Activated naive CD4-positive, alpha-beta T cell treated with anti-CD3 and anti-CD28 coated beads, Interleukin-2, amount 10 ng/mL, durations not matched to agents 7 days and 5 days (primary cell): ENCODE data around the gene SHB.

Experiments
- CTCF ChIA-PET: fragments of 350-600 bp; sonication (Branson Sonifier 250); formaldehyde crosslinking; loops from one replicate; lab custom pipeline; 2021; ENCODE audit warnings: antibody characterized with exemption; lab: Charles Lee
- DNase-seq: peaks from one replicate; pipeline ENCODE4 v3.0.0-alpha.2; 2020
- H3K27ac Mint-ChIP-seq: one replicate; pipeline ENCODE4 v1.8.0; 2021; ENCODE audit warnings: mild to moderate bottlenecking, moderate library complexity, mixed read lengths
- H3K27me3 Mint-ChIP-seq: one replicate; pipeline ENCODE4 v1.8.0; 2021; ENCODE audit warnings: mild to moderate bottlenecking, mixed read lengths
- H3K36me3 Mint-ChIP-seq: one replicate; pipeline ENCODE4 v1.8.0; 2021; ENCODE audit warnings: mixed read lengths
- H3K4me1 Mint-ChIP-seq: one replicate; pipeline ENCODE4 v1.8.0; 2021; ENCODE audit warnings: mixed read lengths
- H3K4me3 Mint-ChIP-seq: one replicate; pipeline ENCODE4 v1.8.0; 2021; ENCODE audit warnings: mild to moderate bottlenecking, moderate library complexity, mixed read lengths
- H3K9me3 Mint-ChIP-seq: one replicate; pipeline ENCODE4 v1.8.0; 2021; ENCODE audit warnings: mixed read lengths

The SHB gene

DNA sequence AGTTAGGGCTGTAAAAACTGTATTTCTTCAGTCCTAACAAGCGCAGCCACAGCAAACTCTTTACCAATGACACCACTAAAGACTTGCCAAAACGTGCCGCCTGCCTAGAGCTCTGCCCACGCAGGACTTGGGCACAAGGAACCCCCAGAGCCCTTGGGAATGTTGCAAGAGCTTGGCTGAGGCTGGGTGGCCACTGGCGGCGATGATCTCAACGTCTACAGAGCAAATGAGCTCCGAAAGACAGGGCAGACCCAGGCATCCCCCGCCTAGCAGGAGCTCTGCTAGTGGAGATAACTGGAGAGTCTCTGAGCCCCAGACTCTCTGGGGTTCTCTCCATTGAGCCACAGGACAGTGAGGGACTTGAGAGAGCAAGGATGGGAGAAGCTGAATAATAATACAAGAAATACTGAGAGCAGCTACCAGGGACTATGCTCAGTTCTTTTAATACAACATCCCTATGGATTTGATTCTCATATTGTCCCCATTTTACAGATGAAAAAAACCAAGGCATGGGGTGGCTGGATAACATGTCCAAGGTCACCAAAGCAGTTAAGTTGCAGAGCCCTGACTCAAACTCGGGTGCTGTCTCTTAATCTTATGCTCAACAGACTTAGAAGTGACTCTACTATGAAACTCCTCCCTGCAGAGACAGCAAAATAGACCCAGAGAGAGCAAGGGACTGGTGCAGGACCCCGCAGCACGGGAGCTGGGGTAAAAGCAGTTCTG is 32.5 kb downstream of the SHB start:
- Mint-ChIP-seq H3K36me3 (no peaks in the 10 kb centered on the region), H3K27me3 (peaks cover 14% of the 10 kb centered on the region), H3K27ac (no peak overlapping the region), H3K9me3 (no peaks in the 10 kb centered on the region), H3K4me3 (no peak overlapping the region), H3K4me1 (no peaks in the 10 kb centered on the region)
- CTCF ChIA-PET: no interaction called here
- no peak for DNase-seq

DNA sequence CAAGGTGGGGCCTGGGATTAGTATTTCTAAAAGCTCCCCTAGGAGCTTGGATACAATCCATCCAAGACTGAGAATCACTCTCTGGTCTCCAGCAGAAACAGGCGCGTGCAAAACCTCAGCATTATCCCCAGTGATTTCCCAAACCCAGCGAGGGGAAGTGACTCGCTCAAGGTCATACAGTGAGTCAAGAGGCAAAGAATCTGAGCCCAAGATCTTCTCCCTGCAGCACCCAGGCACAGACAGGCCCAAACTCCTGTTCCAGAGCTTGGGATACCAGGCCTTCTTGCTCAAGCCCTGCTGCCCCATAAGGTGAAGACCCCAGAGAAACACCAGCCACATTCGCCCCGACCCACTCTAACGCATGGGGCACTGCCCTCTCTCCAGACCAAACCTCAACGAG is 33.2 kb downstream of the SHB start:
- H3K36me3 Mint-ChIP-seq: no peaks in the 10 kb centered on the region
- H3K4me3 Mint-ChIP-seq: no peak overlapping the region
- no peaks in the 10 kb centered on the region for H3K9me3 Mint-ChIP-seq
- no peak for DNase-seq
- H3K27me3 Mint-ChIP-seq: peaks cover 14% of the 10 kb centered on the region
- no peaks in the 10 kb centered on the region for H3K4me1 Mint-ChIP-seq
- CTCF ChIA-PET: no interaction called here
- H3K27ac Mint-ChIP-seq: no peak overlapping the region

DNA sequence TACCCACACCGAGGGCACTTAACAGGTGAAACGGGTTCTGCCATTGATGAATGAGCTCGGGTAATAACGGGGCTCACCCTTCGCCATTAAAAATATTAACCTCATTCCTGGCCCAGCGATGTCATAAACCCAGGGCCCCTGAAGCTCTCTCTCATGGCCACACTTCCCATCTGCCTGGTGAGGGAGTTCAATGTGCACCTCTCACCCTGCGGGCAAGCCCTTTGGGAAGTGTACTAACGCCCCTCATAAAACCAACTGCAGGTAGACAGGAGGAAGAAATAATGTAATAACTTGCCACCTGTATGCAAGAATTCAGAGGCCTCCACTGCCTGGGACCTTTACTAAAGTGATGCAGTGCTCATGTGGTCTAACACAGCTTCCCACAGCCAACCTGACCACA is 35.1 kb downstream of the SHB start:
- no peaks in the 10 kb centered on the region for H3K36me3 Mint-ChIP-seq
- H3K27ac Mint-ChIP-seq: no peak overlapping the region

DNA sequence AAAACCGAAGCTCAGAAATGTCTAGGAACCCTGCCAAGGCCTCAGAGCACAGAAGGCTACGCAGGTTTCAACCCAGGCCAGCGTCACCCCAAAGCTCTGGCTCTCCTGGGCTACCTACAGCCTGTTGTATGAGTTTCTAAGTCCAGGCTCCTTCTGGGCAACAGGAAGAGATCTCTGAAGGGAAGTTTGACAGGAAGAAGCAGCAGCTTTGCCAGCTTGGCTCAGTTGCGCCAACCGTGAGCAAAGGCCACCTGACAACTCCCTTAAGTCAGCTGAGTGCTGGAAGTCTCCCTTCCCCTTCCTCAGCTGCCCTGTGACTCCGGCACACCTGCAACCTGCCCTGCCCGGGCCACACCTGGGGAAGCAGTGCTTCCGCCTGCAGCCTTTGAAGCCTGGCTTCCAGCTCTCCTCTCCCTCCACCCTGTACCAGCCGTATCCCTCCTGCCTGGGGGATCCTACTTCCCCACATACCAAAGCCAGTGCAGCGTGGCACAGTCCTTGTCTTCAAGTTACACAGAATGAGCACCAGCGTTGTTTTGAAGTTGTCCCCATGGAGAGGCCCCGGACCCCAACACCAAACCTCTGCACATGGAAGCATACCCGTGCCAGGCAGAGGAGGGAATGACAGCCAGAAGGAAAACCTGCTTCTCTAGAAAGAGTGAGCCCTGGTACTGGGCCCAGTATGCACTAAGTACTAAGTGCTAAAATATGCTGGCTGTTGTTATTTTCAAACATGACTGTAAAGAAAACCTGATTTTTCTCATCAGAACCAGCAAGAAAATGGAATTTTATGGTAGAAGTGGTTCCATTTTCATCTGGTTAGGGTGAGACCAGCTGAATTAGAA is 36.5 kb downstream of the SHB start:
- peaks cover 14% of the 10 kb centered on the region for H3K27me3 Mint-ChIP-seq
- no peaks in the 10 kb centered on the region for H3K36me3 Mint-ChIP-seq
- no peaks in the 10 kb centered on the region for H3K4me1 Mint-ChIP-seq
- no peak for DNase-seq
- H3K4me3 Mint-ChIP-seq: no peak overlapping the region
- no peak overlapping the region for H3K27ac Mint-ChIP-seq
- CTCF ChIA-PET: interaction anchor here (1.2 kb wide), 1 partner anchor 160 kb away, joined by 3 read pairs; no protein-coding TSS in a partner anchor
- no peaks in the 10 kb centered on the region for H3K9me3 Mint-ChIP-seq

More for the DNA sequence above, 35.1 kb downstream of the SHB start:
- Mint-ChIP-seq H3K4me3 (no peak overlapping the region), H3K9me3 (no peaks in the 10 kb centered on the region), H3K4me1 (no peaks in the 10 kb centered on the region), H3K27me3 (peaks cover 14% of the 10 kb centered on the region)
- CTCF ChIA-PET: no interaction called here
- DNase-seq: no peak

DNA sequence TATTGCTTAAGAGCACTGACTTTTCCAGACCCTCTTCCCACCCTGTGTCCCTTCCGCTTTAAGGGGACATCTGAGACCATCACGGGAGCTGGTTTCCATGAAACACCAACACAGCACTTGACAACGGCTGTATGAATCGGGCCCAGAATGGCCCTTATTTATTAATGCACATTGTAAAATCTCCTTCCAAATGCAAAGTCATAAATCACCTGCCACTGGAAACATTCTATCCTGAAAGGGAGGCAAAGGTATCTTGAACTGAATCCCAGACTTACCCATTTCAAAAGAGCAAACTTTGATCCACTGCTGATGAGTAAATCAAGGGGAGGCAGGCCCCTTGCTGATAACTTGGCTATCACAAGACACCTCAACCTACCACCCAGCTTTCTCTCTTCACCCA is 37.4 kb downstream of the SHB start:
- H3K4me1 Mint-ChIP-seq: no peaks in the 10 kb centered on the region
- DNase-seq: no peak
- CTCF ChIA-PET: interaction anchor here (1.2 kb wide), 1 partner anchor 159 kb away, joined by 3 read pairs; no protein-coding TSS in a partner anchor
- no peaks in the 10 kb centered on the region for H3K9me3 Mint-ChIP-seq
- H3K27ac Mint-ChIP-seq: no peak overlapping the region
- H3K27me3 Mint-ChIP-seq: peaks cover 10% of the 10 kb centered on the region
- H3K4me3 Mint-ChIP-seq: no peak overlapping the region
- no peaks in the 10 kb centered on the region for H3K36me3 Mint-ChIP-seq

DNA sequence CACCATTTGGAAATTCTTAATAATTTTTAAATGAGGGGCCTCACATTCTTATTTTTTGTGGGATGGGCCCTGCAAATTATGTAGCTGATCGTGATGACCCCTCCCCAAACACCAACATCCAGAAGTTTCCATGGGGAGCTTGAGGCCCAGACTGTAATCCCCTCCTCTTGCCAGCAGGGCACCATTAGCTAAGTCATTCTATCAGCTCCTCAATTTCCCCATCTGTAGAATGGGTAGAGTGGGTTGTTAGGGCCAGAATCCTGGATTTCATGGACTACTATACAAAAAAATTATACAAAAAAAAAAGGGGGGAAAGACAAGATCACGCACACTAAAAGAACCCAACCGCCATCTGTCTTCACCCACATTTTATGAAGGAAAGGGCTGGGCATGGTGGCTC is 38.4 kb downstream of the SHB start:
- Mint-ChIP-seq H3K4me1 (no peaks in the 10 kb centered on the region), H3K4me3 (no peak overlapping the region), H3K9me3 (no peaks in the 10 kb centered on the region), H3K36me3 (no peaks in the 10 kb centered on the region), H3K27ac (no peak overlapping the region), H3K27me3 (peaks cover 7% of the 10 kb centered on the region)
- CTCF ChIA-PET: interaction anchor here (1.0 kb wide), 1 partner anchor 117 kb away, joined by 3 read pairs; no protein-coding TSS in a partner anchor
- no peak for DNase-seq

DNA sequence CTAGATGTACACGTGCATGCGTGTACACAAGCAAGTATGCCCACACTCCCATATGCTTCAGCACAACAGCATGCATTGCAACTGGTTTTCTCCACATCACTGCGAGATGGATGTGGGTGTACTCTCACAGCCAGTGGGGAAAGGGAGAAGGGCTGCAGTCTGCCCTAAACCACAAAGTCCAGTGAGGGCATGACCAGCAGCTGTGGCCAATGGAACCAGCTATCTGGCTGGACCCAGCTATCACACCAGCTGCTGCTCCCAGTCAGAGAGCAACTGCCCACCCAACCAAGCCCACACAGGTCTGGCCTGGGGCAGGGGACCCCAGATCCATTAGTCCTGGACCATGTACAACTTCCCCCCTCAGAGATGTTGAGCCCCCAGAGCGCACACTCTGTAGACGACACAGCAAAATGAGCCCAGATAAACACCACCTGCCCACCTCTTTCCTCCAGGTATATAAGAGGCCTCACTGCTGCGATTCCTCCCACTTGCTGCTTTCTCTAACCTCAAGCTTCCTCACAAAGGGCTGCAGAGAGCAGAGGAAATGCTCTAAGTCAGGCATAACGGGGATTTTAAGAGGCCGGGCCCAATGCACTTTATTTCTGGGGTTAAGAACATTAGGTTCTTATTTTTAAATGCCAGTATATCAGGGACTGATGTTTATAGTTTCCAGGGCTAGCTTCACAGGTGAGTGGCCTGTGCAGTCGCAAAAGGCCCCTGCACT is 39.0 kb downstream of the SHB start:
- DNase-seq: no peak
- H3K4me1 Mint-ChIP-seq: no peaks in the 10 kb centered on the region
- H3K36me3 Mint-ChIP-seq: no peaks in the 10 kb centered on the region
- H3K9me3 Mint-ChIP-seq: no peaks in the 10 kb centered on the region
- H3K4me3 Mint-ChIP-seq: no peak overlapping the region
- no peak overlapping the region for H3K27ac Mint-ChIP-seq
- H3K27me3 Mint-ChIP-seq: peaks cover 7% of the 10 kb centered on the region
- CTCF ChIA-PET: interaction anchor here (1.0 kb wide), 1 partner anchor 116 kb away, joined by 3 read pairs; no protein-coding TSS in a partner anchor

DNA sequence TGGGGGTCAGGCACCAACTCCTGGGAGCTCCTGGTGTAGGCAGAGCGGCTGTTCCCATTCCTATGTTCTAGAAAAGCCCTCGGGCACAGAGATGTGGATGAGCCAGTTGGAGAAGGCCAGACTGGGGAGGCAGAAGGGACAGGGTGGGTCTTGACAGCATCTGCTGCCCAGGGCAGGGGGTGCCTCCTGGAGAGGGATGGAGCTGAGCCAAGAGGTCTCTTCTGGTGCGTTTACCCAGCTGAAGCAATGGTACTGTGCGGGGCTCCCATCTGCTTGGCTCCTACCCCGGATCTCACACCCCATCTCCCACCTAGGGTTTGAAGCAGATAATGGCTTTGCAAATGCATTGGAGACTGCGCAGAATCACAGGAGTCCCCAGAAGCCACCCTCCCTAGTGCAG is 41.3 kb downstream of the SHB start:
- Mint-ChIP-seq H3K9me3 (no peaks in the 10 kb centered on the region), H3K27ac (no peak overlapping the region), H3K27me3 (peaks cover 10% of the 10 kb centered on the region), H3K4me3 (no peak overlapping the region), H3K36me3 (no peaks in the 10 kb centered on the region), H3K4me1 (no peaks in the 10 kb centered on the region)
- CTCF ChIA-PET: no interaction called here
- no peak for DNase-seq

DNA sequence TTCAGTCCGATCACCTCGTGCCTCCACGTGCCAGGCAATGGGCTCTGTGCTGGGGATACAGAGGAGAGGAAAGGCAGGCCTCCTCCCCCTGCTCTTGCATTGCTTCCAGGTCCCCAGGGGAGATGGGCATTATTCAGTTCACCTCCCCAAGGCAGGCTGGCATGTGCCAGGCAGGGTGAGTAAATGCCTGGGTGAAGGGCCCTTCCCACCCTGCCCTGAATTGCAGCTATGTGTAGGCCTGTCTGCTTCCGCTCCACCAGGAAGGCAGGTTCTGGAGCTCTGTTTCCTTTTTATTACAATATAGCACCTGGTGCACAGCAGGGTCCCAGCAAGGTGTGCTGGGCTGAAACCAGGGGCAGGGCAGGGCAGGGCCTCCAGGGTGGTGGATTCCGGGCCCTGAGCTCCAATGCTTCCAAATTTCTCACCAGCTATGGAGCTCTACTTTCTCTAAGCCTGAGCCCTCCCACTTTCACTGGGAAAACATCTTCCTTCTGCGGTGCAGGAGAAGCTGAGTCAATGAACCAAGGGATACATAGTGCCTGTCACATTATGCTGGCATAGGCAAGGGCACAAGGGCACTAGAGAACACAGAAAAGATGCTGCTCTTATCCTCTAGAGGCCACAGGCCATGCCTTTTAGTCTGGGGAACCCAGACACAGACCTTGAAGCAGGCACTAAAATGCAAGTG is 42.0 kb downstream of the SHB start:
- Mint-ChIP-seq H3K4me3 (no peak overlapping the region), H3K27ac (no peak overlapping the region), H3K9me3 (no peaks in the 10 kb centered on the region), H3K27me3 (peaks cover 4% of the 10 kb centered on the region), H3K36me3 (no peaks in the 10 kb centered on the region), H3K4me1 (no peaks in the 10 kb centered on the region)
- CTCF ChIA-PET: interaction anchor here (1.1 kb wide), 1 partner anchor 10 kb away, joined by 3 read pairs; no protein-coding TSS in a partner anchor
- no peak for DNase-seq

DNA sequence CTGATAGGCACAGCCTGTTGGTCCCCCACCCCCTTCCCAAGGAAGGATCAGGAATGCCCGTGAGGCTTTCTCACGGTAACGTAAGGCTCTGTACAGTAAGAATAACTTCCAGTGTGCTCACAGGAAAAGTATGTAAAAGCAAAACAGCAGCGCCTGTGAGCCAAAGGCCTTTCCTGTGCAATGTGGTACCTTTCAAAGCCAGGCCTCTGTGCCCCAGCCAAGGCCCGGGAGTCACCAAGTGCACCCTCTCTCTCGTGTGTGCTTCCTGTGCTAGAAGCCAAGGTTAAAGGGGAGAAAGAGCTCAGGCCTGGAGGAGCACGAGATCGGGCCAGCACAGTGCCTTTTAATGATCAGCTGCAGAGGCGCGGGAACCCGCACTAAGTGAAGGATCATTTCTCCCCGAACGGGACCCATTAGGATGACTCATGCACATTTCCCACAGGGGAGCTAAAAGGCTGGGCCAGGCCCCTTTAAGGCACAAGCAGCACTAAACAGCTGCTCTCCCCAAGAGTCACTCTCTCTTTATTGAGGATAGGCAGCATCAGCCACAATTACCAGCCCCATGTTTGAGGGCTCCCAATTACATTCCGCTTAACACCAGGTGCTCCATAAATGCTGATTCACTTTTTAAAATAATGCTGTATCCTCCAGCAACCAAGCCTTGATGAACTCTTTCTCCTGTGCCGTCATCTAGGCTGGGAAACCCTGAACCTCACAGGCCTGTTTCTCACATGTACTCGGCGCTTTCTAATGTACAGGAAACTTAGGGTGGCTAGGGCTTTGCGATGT is 42.8 kb downstream of the SHB start:
- DNase-seq: no peak
- no peaks in the 10 kb centered on the region for H3K4me1 Mint-ChIP-seq
- CTCF ChIA-PET: interaction anchor here (1.0 to 1.3 kb wide), 3 partner anchors 9 to 12 kb away, joined by 3 to 4 read pairs (median 3); no protein-coding TSS in a partner anchor

DNA sequence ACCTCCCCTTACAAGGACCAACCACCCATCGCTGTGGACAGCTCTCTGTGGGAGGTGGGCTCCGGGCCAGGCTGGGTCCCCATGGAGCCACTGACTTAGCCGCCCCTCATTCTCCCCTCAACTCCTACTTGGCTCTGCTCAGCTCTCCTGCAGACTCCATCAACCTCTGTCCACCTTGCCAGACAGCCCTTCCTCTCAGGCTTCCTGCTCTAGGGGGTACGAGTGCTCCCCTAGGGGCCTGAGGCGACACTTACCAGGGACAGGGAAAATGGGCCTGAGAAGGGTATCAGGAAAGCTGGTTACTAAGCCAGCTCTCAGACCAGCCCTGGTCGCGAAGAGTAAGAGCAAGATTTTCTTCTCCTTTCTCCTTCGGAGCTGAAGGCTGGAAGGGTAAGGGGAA is 43.9 kb downstream of the SHB start:
- Mint-ChIP-seq H3K4me1 (no peaks in the 10 kb centered on the region), H3K4me3 (no peak overlapping the region), H3K9me3 (no peaks in the 10 kb centered on the region), H3K27ac (no peak overlapping the region), H3K27me3 (peaks cover 11% of the 10 kb centered on the region), H3K36me3 (no peaks in the 10 kb centered on the region)
- DNase-seq: no peak
- CTCF ChIA-PET: interaction anchor here (1.0 to 1.3 kb wide), 2 partner anchors 9 to 11 kb away, joined by 3 to 4 read pairs; no protein-coding TSS in a partner anchor

More for the DNA sequence above, 42.8 kb downstream of the SHB start:
- Mint-ChIP-seq H3K4me3 (no peak overlapping the region), H3K36me3 (no peaks in the 10 kb centered on the region), H3K27me3 (peaks cover 4% of the 10 kb centered on the region), H3K9me3 (no peaks in the 10 kb centered on the region), H3K27ac (no peak overlapping the region)

DNA sequence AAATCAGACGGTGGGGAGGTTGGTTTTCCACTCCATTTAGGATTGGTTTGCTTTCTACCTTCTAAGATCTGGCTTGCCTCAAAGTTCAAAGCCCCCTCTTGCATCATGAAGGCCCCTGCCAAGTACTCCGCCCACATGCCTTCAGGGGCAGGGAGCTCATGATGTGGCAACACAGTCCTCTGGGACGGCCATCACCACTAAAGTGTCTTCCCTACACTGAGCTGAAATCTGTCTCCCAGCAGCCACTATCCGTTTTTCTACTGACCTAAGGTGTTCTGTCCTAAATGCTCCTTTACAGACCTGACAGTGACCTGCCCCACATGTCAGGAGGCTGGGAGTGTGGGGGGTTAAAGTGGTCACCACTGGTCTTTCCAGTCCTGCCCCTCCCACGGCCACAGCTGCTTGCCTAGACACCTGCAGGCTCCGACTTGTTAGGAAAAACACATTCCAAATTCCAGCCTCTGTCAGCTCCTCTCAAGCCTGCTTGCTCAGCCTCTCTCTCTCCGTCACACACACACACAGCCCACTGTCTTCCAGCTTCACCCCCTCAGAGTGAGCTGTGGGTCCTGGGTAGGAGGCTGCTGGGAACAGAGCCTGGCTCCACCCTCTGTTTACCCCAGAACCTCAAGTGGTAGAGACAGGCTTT is 44.9 kb downstream of the SHB start:
- H3K36me3 Mint-ChIP-seq: no peaks in the 10 kb centered on the region
- CTCF ChIA-PET: interaction anchor here (0.6 kb wide), 1 partner anchor 111 kb away, joined by 3 read pairs; no protein-coding TSS in a partner anchor
- H3K27me3 Mint-ChIP-seq: peaks cover 13% of the 10 kb centered on the region
- no peaks in the 10 kb centered on the region for H3K4me1 Mint-ChIP-seq
- H3K27ac Mint-ChIP-seq: no peak overlapping the region
- no peak overlapping the region for H3K4me3 Mint-ChIP-seq
- no peak for DNase-seq
- H3K9me3 Mint-ChIP-seq: no peaks in the 10 kb centered on the region
